GM18499 (cell line): Measurements from ENCODE around the gene MPST.

ENCODE experiments used
- ATAC-seq: cut with Tn5 transposase; IDR thresholded peaks from one replicate; pipeline ENCODE4 v1.9.1; 2021; ENCODE audit warnings: moderate number of reproducible peaks; ENCODE audit not compliant: insufficient read depth, unreplicated experiment

MPST gene

DNA sequence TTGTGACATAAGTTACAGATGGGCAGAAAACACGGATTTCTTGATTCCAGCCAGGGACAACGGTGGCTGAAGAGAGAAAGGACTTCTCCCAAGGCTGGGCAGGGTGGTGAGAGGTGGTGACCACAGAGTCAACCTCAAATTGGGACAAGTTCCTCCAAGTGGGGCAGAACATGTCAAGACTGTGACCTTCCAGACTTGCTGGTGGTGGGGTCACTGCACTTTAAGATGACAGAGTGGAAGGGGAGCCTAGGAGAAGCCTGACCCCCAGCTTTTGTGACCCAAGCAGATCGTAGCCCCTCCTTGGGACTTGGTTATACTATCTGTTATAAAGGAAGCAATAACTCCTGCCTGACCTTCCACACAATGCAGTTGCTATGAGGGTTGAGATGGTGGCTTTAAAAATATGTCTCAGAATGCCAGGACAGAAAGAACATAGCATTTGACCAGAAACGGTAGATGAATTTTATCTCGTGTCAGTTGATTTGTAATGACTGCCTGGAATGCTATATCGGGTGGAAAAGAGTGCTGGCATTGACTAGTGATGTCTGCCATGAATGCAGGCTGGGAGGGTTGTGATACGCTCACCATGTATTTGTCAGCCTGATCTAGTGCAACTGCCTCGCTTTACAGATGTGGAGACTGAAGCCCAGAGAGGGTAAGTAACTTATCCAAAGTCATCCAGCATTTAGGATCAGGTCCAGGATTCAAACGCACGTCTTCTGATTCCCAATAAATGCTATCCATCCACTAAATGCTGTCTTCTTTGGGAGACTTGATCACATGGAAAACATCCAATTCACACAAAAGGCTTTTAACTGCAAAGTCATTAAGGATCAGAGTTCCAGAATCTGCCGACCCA, 18.6 kb upstream of the MPST start:
- ATAC-seq = no peak

DNA sequence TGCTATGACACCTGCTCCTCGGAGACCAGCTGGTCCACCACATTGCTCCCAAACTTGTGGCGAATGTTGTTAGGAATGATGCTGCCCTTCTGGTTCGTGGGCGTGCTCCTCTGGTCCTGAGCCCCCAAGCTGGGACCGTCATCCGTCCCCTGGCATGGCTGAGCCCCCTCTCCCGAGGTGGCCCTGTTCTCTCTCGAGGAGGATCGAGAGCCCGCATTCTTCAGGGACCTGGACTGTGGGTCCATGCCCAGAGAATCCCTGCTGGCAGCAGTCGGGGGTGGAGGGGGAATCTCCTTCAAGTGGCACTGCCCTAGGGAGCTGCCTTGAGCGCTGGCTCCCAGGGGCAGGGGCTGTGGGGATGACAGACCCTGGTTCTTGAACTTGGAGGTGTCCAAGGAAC, 17.7 kb upstream of the MPST start:
- no peak for ATAC-seq

DNA sequence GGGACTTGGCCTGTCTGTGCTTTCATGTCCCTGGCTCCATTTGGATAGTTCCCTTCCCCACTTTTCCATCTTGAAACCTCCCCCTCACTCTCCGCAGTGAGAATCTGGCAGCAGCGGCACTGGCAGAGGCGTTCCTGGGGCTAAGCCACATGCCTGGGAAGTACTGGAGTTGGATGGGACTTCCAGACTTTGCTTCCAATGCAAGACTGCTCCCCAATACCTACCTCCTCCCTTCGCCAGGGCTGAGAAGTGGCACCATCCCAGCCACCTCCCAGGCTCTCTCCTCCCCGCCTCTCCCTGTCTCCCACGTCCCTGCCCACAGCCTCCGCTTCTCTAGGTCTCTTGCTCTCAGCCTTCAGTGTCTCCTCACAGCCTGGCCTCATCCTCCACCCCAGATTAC, 16.9 kb upstream of the MPST start:
- ATAC-seq = no peak

DNA sequence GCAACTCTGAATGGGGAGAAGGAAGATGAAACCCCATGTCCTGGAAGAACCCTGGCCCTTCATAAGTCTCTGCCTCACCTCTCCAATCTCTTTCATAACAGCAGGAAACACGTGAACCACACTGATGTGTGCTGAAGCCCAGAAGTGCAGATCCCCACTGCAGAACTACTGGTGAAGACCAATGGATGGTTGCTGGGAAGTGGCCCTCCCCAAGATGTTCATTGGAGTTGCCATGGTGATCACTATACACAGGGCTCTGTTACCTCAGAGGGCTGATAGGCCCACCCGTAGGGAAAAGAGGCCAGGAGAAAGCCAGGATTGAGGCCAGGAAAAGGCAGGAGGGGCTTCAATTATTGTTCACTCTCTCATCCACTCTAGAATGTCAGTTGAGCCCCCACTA, 11.9 kb upstream of the MPST start:
- ATAC-seq = no peak

DNA sequence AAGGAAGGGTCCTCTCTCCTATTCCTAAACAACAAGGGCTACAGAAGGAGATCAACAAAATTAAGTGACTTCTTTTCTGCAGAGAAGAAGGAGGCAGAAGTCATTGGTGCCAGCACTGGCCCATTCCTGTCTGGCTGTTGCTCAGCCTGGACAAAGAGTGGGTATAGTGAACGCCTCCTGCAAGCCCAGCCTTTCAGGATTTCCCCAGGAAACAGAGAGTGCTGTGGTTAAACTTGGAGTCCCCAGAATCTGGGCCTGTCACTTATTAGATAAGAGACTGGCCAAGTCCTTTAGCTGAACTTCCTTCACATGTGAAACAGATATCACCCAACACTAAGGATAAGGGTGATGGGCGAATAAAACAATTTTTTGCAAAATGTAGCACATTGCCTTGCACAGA, 11.2 kb upstream of the MPST start:
- ATAC-seq = no peak

DNA sequence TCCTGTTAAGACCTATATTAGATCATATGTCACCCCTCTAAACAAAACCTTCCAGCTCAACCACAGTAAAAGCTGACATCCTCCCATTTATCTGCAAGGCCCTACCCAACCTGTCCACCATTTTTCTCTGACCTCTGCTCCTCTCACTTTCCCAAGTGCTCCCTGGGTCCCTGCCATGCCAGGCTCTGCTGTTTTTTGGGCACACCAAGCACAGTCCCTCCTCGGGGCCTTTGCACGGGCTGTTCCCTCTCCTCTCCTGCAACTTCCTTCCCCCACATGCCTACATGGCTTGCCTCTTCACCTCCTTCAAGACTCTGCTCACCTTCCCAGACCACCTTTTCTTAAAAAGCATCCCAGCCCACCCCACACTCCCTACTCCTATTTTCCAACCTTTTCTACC, 10.1 kb upstream of the MPST start:
- no peak for ATAC-seq

DNA sequence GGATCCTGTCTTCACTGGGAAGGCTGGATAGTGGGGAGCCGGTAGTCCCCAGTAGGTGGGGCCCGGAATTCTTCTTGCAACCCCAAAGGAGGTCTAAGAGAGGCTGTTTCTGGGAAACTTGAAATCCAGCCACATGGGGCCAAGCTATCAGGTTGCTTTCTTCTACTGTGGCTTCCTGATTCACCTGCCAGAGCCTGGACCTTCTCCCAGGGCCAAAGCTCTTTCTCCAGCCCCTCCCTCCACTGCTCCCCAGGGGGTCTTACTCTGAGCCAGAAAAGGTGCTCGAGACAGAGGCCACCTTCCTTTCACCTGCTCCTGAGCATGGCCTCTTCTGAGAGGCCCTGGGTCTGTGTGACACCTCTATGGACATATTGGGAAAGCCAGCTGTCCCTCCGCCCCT, 9.4 kb upstream of the MPST start:
- no peak for ATAC-seq

DNA sequence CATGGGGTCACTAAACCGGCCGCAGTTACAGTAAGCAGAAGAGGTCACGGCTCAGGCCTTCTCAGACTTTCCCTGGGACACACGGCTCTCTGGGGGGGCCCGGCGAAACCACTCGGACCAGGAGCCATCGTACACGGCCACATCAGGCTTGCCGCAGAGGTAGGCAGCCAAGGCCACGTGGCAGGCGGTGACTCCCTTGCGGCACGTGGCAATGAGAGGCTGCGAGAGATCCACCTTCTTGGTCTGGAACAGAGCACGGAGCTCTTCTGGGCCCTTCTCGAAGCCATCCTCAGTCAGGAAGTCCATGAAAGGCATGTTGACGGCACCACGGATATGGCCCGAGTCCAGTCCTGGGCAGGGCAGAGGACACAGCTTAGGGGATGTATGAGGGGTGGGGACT, 8.6 kb upstream of the MPST start:
- no peak for ATAC-seq

DNA sequence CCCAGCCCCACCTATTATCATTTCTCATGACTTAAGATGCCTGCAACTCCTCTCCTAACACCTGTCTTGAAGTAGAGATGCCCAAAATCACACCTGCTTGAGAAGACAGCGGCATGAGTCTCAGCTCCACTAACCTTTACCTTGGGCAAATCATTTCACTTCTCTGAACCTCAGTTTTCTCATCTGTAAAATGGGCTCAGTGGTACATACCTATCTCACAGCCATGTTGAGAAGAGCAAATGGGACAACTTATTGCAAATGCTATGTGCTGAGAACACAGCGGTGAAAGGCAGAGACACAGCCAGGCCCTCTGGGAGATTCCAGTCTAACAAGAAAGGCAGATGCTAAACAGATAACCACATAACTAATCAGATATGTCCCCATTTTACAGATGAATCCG, 8.1 kb upstream of the MPST start:
- no peak for ATAC-seq

DNA sequence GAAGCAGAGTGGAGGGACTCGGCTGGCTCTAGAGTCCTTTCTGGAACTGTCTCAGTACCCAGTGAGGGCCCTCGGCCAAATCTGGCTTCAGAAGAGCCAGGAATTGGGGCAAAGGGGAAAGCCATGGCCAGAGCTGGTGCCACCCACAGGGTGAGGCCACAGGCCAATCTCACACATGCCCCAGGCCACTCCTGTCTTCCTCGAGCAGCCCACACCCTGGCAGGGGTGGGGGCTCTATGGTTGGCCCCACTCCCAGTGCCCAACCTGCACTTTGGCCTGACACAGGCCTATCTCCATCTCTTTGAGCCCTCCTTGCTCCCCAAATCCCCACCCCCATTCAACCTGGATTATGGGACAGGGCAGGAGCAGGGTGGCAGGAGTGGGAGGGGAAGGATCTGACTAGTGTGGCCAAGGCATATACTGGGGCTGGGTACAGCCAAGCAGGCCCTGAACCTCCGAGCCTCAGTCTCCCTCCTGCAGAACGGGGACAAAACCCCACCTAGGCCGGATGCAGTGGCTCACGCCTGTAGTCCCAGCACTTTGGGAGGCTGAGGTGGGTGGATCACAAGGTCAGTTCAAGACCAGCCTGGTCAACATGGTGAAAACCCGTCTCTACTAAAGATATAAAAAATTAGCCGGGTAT, 7.2 kb upstream of the MPST start:
- no peak for ATAC-seq

DNA sequence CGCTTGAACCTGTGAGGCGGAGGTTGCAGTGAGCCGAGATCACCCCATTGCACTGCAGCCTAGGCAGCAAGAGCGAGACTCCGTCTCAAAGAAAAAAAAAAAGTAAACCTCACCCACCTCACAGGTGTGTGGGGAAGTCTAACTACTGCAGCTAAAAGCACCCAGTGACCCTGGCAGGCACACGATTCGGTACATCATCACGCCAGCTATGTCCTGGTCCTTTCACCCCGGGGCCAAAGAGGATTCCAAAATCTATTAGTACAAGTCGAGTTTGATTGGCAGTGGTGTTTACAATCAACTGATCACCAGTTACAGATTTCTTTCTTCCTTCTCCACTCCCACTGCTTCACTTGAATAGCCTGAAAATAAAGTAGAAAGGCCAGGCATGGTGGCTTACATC, 6.6 kb upstream of the MPST start:
- no peak for ATAC-seq

DNA sequence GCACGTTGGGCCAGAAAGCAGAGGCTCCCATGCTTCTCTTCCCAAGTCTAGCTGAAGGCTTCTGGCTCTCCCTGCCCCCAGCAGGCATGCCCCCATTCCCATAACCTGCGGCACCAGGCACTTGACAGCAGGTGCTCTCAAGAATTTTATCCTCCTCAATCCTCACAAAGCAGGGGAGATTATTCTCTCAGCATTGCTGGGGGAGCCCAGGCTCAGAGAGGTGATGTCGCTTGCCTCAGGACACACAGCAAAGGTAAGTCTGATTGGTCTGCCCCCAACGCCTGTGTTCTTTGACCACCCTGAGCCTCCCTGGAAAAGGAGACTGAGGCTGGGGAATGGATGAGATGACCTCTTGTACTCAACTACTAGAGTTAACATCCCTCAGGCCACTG, 5.1 kb upstream of the MPST start:
- no peak for ATAC-seq

DNA sequence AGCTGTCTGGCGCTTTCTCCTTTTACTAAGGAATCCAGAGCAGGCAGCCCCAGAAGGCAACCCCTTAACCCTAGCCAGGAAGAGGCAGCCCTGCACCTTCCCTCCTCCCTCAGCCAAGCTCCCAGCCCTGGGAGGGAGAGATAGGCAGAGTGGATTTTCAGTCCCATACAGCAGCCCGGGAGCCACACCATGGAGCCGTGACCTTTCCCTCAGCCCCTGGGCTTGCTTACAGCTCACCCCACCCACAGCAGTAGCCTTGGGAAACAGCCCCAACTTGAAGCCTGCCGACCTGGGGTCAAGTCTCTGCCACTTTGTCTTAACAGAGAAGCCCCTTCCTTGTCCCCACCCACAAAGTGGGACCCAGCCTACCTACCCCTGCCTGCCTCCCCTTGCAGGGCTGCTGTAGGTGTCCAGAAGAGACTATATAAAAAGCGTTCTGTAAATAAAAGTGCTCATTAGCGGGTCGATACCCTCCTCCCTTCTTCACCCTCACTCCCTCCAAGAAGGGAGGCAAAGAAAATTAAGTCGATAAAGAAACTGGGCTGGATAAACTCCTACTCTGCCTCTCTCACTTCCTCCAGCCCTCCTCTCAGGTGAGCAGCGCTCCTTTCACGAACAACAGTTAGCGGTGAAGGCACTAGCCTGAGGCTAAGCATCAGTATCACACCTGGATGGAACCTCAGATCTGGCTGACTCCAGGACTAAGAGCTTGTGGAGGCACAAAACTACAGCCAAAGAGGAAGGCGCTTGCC, 4.5 kb upstream of the MPST start:
- ATAC-seq = no peak

DNA sequence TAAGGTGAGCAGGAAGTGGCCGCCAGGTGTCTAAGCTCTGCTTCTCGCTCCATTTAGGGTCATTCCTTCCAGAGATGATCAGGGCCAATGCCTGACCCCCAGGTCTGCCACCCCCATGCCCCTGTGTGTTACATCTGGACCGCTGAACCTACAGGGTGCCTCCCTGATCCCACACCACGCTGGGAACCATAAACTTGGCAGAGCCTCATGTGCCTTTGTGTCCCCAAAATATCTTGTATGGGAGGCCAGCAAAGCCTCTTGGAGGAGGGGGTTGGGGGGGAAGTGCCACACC, 4.0 kb upstream of the MPST start:
- no peak for ATAC-seq

DNA sequence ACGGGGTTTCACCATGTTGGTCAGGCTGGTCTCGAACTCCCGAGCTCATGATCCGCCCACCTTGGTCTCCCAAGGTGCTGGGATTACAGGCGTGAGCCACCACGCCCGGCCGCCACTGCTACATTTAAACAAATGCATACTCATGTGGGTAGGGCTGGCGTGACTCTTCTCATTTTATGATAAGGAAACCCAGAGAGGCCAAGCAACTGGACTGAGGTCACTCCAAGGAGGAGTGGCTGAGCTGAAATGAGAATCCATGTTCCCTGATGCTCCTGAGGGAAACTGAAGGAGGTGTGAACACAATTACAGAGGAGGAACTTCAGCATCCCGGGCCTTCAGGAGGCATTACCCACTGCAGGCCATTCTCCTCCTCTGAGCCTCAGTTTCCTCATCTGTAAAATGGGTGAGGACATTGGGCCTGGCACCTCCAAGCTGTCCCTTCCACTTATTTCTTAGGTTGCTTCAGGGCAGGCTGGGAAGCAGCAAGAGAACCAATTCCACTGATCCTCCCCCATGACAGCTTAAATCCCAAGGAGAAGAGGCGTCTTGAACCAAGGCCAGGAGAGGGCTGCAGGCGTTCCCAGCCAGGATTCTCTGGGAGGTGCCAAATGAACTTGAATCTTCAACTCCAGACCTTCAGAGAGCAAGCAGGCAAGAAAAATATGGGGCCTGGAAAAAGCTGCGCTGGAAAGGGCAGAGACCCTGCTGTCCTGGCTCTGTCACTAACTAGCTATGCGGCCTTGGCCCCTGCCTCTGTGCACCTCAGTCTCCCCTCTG, 3.2 kb upstream of the MPST start:
- no peak for ATAC-seq

DNA sequence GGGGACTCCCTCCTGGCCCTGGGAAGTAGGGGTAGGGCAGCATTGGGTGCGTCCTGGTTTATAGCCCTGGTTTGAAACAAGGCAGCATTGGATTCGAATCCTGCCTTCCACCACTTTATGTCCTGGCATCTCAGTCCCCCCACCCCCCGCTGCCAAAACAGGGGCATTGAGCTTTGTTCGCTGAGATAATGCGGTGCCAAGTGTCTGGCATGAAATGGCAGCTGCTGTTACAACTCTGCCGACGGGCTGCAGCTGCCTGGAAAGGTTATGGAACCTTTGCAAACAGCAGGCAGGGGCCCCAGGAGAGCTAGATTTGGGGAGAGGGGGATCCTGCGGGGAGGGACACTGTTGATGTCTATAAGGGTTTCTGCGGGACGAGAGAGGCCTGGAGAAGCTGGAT, 2.2 kb upstream of the MPST start:
- ATAC-seq = no peak

DNA sequence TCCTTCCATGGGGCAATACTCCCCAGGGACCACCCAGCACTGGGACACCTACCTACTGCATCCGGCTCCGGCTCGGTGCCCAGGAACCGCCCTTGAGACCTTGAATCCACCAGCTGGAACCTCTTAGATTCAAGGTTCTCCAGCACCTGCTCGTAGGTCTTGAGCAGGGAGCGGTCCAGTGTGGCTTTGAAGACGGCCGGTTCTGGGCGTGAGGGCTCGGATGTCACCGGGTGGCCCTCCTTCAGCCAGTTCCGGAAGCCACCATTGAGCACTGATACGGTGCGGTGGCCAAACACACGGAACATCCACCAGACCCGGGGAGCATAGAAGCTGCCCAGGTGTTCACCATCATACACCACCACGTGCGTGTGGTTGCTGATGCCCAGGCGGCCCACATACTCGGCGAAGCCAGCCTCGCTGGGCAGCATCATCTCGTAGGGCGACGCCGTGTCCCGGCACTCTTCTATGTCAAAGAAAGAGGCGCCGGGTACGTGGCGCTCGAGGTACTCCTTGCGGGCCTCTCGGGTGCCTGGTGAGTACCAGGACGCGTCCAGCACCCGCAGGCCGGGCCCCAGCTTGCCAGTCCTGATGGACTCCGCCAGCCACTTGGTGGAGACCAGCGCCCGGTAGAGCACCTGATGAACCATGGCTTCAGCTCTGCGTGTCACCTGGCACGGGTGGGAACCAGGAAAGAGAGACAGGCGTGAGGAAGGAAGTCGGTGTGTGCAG, 1.3 kb upstream of the MPST start:
- no peak for ATAC-seq

DNA sequence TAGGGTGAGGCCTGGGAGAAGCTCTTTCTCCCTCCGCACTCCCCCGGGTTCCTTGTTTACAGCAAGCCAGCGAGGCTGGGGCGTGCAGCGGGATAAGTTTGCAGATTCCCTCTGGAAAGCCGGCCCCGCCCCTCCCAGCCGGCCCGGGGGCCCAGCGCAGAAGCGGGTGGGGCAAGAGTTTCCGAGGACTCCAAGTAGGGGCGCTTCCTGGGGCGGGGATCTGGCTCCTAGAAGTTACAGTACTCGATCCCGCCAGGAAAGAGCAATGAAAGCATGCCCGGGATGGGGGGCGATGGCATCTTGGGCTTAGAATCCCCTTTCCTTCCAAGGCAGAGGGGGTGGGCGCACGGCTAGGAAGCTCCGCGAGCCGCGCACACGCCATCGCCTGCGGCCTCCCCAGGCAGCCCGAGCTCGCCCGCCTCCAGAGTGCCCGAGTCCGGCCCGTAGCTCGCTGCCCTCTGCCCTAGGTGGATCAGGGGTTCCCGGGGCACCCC, 680 bp upstream of the MPST start:
- no peak for ATAC-seq

DNA sequence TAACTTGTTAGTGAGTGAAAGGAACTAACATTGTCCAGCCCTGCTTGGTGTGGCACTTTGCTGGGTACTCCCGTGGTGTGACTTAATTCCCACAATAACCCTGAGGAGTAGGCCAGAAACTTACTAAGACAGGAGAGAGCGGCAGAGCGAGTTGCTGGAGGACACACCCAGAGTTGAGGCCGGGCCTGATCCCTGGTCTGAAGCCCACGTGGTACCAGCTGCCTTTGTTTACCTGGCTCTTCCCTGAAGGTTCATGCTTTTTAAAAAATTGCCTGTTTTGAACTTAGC, 594 bp downstream of the MPST start:
- ATAC-seq = no peak

DNA sequence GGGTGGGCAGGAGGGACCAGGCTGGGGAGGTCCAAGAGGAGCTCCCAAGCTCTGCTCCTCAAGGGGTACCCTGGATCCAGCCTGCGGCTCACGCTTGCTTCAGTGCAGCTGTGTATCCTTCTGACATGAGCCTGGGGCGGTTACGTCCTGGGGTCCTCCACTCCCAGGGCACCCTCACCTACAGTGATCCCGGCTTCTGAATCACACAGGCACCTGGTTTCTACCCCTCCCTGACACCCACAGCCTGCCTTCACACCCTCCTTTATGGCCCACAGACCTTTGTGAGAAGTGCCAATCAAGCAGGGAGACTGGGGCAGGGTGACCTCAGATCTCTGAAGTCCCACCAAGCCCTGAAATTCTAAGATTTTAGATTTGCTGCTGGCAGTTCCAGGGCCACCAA, 1.5 kb downstream of the MPST start:
- ATAC-seq = no peak
